NT2/D1 (cell line): Measurements from ENCODE around the gene MSANTD3.
"Not testable (repeated sequence)": the region's sequence is repeated elsewhere in the genome, so short reads cannot be mapped to it uniquely, and the experiment has no call there.

ENCODE experiments used
- SUZ12 ChIP-seq: IDR thresholded peaks from 2 replicates; pipeline ENCODE4 v1.6.1; 2011; ENCODE audit not compliant: insufficient read length, insufficient read depth; ENCODE audit errors: extremely low read depth
- YY1 ChIP-seq: IDR thresholded peaks from 2 replicates; pipeline ENCODE4 v1.6.1; 2011; ENCODE audit not compliant: insufficient read length, insufficient read depth
- ZNF274 ChIP-seq: IDR thresholded peaks from 2 replicates; pipeline ENCODE4 v1.6.1; 2011; ENCODE audit warnings: mild to moderate bottlenecking, low read depth, low read length

GRCh38 chr9:100421116-100421515, 5.8 kb upstream of the MSANTD3 start:
- not testable (repeated sequence) for TF ChIP-seq YY1, SUZ12, ZNF274
